MM.1S (cell line): Measurements from ENCODE around the gene CYB561A3.

Experiments used
- CTCF ChIP-seq: fragments of 300-600 bp; sonication (generic); IDR thresholded peaks from 2 replicates; pipeline ENCODE4 v1.5.1; 2016; ENCODE audit warnings: antibody characterized with exemption, low read length, mixed read lengths
- EZH2 ChIP-seq: fragments of 300-600 bp; sonication (generic); optimal IDR thresholded peaks from 2 replicates; pipeline ENCODE3; 2017; ENCODE audit warnings: low read depth, mild to moderate bottlenecking, antibody characterized with exemption, low read length, mixed read lengths
- EZH2phosphoT487 ChIP-seq: fragments of 300-600 bp; sonication (generic); IDR thresholded peaks from 2 replicates; pipeline ENCODE4 v1.6.1; 2018; ENCODE audit warnings: antibody characterized with exemption, low read length

- no peak for TF ChIP-seq CTCF
- no peak for TF ChIP-seq EZH2
- no peak for TF ChIP-seq EZH2phosphoT487
These were observed 19.2 kb upstream of the CYB561A3 start for GRCh38 chr11:61380884-61381283.
